ENCODE measurements around the gene UCN3.

DNA sequence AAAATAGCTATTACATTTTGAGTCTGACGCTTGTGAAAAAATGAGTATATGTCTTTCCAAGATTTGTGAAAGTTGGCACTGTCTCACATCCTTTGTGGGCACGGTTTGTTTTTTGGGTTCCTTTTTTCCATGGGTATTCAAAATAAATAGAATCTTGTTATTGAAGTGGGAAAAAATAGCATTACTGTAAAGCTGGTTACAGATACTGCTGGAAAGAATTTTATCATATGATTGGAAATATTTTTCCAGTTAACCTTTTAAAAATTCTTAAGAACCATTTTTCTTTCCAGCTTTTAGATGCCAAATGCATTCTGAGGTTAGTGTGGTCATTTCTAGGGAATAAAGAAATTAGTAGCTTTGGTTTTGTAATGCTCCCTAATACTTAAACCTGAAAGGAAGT lies 59.0 kb downstream of the UCN3 start:
- TF ChIP-seq, protein P1, sequence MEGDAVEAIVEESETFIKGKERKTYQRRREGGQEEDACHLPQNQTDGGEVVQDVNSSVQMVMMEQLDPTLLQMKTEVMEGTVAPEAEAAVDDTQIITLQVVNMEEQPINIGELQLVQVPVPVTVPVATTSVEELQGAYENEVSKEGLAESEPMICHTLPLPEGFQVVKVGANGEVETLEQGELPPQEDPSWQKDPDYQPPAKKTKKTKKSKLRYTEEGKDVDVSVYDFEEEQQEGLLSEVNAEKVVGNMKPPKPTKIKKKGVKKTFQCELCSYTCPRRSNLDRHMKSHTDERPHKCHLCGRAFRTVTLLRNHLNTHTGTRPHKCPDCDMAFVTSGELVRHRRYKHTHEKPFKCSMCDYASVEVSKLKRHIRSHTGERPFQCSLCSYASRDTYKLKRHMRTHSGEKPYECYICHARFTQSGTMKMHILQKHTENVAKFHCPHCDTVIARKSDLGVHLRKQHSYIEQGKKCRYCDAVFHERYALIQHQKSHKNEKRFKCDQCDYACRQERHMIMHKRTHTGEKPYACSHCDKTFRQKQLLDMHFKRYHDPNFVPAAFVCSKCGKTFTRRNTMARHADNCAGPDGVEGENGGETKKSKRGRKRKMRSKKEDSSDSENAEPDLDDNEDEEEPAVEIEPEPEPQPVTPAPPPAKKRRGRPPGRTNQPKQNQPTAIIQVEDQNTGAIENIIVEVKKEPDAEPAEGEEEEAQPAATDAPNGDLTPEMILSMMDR (IDR thresholded peaks at IDR 0.05), result no peak
- TF ChIP-seq POLR2A (IDR thresholded peaks at IDR 0.05) (no peak), POLR2AphosphoS5 (IDR thresholded peaks at IDR 0.05) (no peak)
